Measurements from ENCODE around the gene ADSS1.

GRCh38 chr14:104757238-104757585 is 33.2 kb downstream of the ADSS1 start:
- no peak for TF ChIP-seq CTCF (IDR thresholded peaks at IDR 0.05; ENCODE audit: low read depth, low read length, poor library complexity, severe bottlenecking)
- TF ChIP-seq EZH2phosphoT487 (IDR thresholded peaks at IDR 0.05; ENCODE audit: borderline replicate concordance, low read length): no peak
